ENCODE results near the gene PNPLA7. TPM values are rescaled to one million over a fixed set of nuclear protein-coding genes. Genes with fewer than 3 reads are reported as not detected.

PNPLA7 gene
- total and polyA plus RNA-seq, 2 of the 4 experiments (the other 2 are of a cell fraction), result under 0.01 to 0.89 TPM

GRCh38 chr9:137575364-137575715 lies 25.1 kb upstream of the PNPLA7 start:
- ChIA-PET CTCF (no interaction called here), POLR2A (ENCODE audit: unreplicated experiment) (no interaction called here)
- Histone ChIP-seq H4K91ac (ENCODE audit: insufficient read depth, low read depth, low read length) (no peak overlapping the region), H3K18ac (ENCODE audit: low read depth, low read length) (no peak overlapping the region), H3K27me3 (ENCODE audit: control insufficient read depth, insufficient read depth, low read length) (no peaks in the 10 kb centered on the region), H2BK120ac (ENCODE audit: low read depth, low read length) (no peak overlapping the region), H3K4me3 (ENCODE audit: insufficient read depth, low read depth, low read length) (no peak overlapping the region), H2BK15ac (ENCODE audit: low read depth, low read length) (no peak overlapping the region), H3K23ac (ENCODE audit: low read depth, low read length) (no peak overlapping the region), H3K79me1 (ENCODE audit: low read depth in 1 of 2, low read length in 2 of 2) (peaks cover 46 to 65% of the 10 kb centered on the region in 2 experiments), H3K14ac (replicated peaks; ENCODE audit: low read depth, low read length) (no peak overlapping the region), H2BK5ac (ENCODE audit: low read depth, low read length, poor library complexity, severe bottlenecking) (no peak overlapping the region), H3K56ac (ENCODE audit: extremely low read depth, insufficient read depth, low read length) (no peak overlapping the region), H2AK9ac (replicated peaks; ENCODE audit: low read depth, low read length, poor library complexity) (no peak overlapping the region), H2AFZ (replicated peaks; ENCODE audit: low read length, poor library complexity) (no peak overlapping the region), H3K9ac (ENCODE audit: low read depth, low read length) (no peak overlapping the region), H3K4me1 (ENCODE audit: control insufficient read depth, insufficient read depth, low read length) (peaks cover 6% of the 10 kb centered on the region), H3K4me2 (ENCODE audit: low read depth, low read length) (no peak overlapping the region), H4K5ac (ENCODE audit: low read depth, low read length) (no peak overlapping the region), H3K9me3 (ENCODE audit: control insufficient read depth, insufficient read depth, low read length) (no peaks in the 10 kb centered on the region), H3K27ac (ENCODE audit: insufficient read depth, low read length) (no peak overlapping the region), H3K36me3 (ENCODE audit: control insufficient read depth, insufficient read depth, low read length) (peaks cover 38% of the 10 kb centered on the region), H4K8ac (ENCODE audit: low read depth in 2 of 2, low read length in 2 of 2) (no peak overlapping the region), H3K9me1 (ENCODE audit: insufficient read depth, low read length) (peaks cover 22% of the 10 kb centered on the region), H3K4ac (ENCODE audit: low read depth, low read length) (no peak overlapping the region), H2BK20ac (ENCODE audit: low read depth, low read length) (no peak overlapping the region), H2AK5ac (ENCODE audit: low read depth, low read length) (no peak overlapping the region), H4K20me1 (ENCODE audit: insufficient read depth, low read length) (peaks cover 24% of the 10 kb centered on the region)
- in situ Hi-C loops (cut with MboI; ENCODE audit: low sequenced_read_pairs) (no loop called here), dilution Hi-C loops (cut with HindIII; ENCODE audit: low sequenced_read_pairs, unreplicated experiment) (no loop called here), intact Hi-C loops (cut with micrococcal nuclease) (no loop called here)
- BruUV-seq (replicated peaks), result no TSS peak
- 77% methylated on average over 7 of the region's 9 CpGs; no CpG with 5 or more reads in 1 of the 2 experiments for WGBS, 2 experiments (ENCODE audit: extremely low coverage in 2 of 2, insufficient read length in 1 of 2)
- TF ChIP-seq MXI1 (IDR thresholded peaks at IDR 0.05; ENCODE audit: borderline replicate concordance, low read depth, low read length), result no peak
- TF ChIP-seq MAZ (IDR thresholded peaks at IDR 0.05; ENCODE audit: borderline replicate concordance, low read depth, low read length), result no peak
- TF ChIP-seq, protein P1, sequence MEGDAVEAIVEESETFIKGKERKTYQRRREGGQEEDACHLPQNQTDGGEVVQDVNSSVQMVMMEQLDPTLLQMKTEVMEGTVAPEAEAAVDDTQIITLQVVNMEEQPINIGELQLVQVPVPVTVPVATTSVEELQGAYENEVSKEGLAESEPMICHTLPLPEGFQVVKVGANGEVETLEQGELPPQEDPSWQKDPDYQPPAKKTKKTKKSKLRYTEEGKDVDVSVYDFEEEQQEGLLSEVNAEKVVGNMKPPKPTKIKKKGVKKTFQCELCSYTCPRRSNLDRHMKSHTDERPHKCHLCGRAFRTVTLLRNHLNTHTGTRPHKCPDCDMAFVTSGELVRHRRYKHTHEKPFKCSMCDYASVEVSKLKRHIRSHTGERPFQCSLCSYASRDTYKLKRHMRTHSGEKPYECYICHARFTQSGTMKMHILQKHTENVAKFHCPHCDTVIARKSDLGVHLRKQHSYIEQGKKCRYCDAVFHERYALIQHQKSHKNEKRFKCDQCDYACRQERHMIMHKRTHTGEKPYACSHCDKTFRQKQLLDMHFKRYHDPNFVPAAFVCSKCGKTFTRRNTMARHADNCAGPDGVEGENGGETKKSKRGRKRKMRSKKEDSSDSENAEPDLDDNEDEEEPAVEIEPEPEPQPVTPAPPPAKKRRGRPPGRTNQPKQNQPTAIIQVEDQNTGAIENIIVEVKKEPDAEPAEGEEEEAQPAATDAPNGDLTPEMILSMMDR (conservative IDR thresholded peaks at IDR 0.05; ENCODE audit: low read depth, low read length), result no peak
- no peak for TF ChIP-seq CHD1 (IDR thresholded peaks at IDR 0.05; ENCODE audit: low read depth, low read length)
- TF ChIP-seq ELK1 (IDR thresholded peaks at IDR 0.05; ENCODE audit: borderline replicate concordance, low read depth, low read length), result no peak
- TF ChIP-seq POLR2A (IDR thresholded peaks at IDR 0.05; ENCODE audit: low read depth, low read length), result no peak
- TF ChIP-seq RFX5 (IDR thresholded peaks at IDR 0.05; ENCODE audit: low read depth, low read length), result no peak
- no peak for TF ChIP-seq MAFK (IDR thresholded peaks at IDR 0.05; ENCODE audit: low read depth, low read length)
- TF ChIP-seq SMC3 (IDR thresholded peaks at IDR 0.05; ENCODE audit: low read depth, low read length), result no peak
- TF ChIP-seq, protein P2, sequence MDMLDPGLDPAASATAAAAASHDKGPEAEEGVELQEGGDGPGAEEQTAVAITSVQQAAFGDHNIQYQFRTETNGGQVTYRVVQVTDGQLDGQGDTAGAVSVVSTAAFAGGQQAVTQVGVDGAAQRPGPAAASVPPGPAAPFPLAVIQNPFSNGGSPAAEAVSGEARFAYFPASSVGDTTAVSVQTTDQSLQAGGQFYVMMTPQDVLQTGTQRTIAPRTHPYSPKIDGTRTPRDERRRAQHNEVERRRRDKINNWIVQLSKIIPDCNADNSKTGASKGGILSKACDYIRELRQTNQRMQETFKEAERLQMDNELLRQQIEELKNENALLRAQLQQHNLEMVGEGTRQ (IDR thresholded peaks at IDR 0.05; ENCODE audit: low read depth, low read length), result no peak
- TF ChIP-seq NFE2L2 (IDR thresholded peaks at IDR 0.05; ENCODE audit: low read depth, low read length), result no peak
- no peak for TF ChIP-seq RAD21 (IDR thresholded peaks at IDR 0.05; ENCODE audit: low read length)
- no peak for TF ChIP-seq RCOR1 (IDR thresholded peaks at IDR 0.05; ENCODE audit: insufficient replicate concordance, low read length)
- TF ChIP-seq BHLHE40 (IDR thresholded peaks at IDR 0.05; ENCODE audit: low read depth, low read length), result no peak
- TF ChIP-seq CEBPB (IDR thresholded peaks at IDR 0.05; ENCODE audit: low read depth, low read length), result no peak
- TF ChIP-seq FOS (IDR thresholded peaks at IDR 0.05; ENCODE audit: low read depth, low read length), result no peak
- DNase-seq (no peak), ATAC-seq (ENCODE audit: low read depth) (no peak)

Data from IMR-90 (cell line).